Amniotic epithelial cell (primary cell): ENCODE measurements around the gene TMEM204.

Experiments
- DNase-seq: peaks from one replicate; pipeline ENCODE4 v3.0.0-alpha.2; 2010; ENCODE audit warnings: low read depth

Gene TMEM204

DNA sequence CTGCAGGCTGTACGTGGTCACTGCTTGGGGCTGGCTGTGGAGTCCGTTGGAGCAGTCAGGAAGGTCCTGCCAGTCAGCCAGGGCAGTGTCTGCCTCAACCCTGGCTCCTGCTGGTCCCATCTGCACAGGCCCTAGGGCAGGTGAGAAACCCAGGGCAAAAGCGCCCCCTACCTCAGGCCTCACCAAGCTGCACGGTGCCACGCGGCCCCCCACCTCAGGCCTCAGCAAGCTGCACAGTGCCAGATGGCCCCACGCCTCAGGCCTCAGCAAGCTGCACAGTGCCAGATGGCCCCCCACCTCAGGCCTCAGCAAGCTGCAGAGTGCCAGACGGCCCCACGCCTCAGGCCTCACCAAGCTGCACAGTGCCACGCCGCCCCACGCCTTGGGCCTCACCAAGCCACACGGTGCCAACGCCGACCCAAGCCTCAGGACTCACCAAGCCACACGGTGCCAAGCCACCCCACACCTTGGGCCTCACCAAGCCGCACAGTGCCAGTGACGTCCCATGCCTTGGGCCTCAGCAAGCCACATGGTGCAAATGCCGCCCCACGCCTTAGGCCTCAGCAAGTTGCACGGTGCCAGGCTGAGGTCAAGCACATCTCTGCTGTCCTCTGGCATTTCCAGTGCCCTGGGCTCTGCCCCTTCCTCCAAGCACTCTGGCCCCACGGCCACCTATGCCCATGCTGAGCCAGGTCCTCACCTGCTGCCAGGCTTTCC lies 5.5 kb downstream of the TMEM204 start:
- no peak for DNase-seq

DNA sequence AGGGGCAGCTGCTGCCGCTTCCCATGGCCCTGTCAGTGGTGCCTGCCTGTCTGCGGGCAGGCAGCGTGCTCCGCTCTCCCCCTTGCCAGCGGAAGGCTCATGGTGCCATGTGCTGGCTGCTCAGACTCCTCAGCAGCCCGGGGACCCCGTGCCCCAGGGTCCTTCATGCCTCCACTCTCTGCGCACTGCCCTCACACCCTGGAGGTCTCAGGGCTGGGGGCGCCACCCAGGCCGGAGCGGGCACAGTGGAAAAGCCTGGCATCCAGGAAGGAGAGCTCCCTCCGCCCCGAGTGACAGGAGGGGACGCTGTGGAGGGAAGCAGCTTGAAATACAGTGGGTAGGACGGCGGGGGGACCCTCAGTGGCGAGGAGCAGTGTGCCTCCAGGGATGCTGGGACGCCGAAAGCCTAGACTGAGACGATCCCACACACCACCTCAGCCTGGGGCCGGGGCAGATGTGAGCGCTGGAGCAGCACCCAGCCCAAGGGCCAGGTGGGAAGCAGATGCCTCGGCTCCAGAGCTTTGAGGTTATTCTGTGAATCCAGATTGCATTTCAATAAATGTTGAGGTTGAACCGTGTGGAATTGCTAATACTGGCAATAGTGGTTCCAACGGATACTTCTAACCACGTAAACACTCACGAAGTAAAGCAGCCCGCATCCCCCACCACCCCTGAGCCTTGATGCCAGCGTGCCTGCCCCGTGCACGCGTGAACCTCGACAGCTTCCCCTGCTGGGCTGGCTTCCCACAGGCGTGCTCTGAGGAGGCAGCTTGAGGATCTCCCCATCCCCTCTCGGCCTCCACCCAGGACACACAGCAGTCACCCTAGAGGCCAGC lies 6.5 kb downstream of the TMEM204 start:
- DNase-seq = no peak

DNA sequence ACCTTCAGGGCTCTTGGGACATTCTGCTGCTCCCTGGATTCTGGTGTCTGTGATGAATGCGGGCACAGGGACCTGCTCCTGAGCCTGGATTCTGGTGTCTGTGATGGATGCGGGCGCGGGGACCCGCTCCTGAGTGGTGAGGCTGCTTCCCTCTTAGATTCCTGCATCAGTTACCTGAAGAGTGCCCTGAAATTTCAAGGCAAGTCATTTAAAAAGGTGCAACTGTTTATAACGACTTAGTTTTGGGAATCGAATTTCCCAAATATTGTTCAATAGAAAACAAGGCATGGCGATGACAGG lies 7.0 kb downstream of the TMEM204 start:
- DNase-seq = no peak

DNA sequence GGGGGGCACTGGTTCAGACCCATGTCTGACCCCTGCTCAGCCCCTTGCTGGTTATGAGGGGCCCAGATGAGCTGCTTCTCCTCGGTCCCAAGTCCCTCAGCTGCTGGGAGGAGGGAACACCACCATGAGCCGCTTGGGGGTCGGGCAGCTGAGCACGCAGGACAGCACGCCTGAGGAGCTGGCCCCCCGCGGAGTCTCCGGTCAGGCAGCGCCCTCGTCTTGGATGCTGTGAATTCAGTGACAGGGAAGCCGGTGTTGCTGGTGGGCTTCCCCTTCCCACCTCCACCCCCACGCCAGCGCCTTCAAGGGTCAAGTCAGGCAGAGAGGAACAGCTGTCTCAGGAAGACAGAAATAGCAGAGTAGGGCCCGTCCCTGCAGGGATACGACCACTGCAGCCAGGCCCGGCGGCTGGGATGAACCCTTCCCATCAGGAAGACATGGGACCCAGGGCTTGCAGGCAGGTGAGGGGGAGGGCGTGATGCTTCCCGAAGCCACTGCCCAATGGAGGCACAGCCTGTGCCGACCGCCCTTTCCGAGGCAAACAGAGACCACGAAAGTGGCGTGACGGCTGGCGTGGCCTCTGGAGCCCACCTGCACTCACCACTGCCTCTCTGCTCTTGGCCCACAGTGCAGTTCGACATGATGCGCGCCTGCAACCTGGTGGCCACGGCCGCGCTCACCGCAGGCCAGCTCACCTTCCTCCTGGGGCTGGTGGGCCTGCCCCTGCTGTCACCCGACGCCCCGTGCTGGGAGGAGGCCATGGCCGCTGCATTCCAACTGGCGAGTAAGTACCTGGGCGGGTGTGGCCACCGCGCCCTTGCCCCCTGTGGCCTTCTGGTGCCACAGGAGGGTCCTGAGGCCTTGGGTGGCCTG lies 8.1 kb downstream of the TMEM204 start:
- DNase-seq = no peak

DNA sequence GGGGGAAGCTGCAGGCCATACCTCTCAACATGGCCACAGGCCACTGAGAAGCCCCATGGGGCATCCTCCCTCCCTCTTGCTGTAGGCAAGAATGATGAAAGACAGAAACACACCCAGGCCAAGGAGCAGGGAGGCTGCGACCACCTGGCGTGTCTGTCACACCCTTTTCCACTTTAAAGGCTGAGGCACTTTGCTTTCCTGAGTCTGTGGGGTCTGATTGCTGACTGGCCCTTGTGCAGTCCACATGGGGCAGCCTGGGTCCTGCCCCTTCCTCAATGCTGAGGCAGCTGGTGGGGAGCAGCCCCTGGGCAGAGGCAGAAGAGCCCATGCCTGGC lies 8.7 kb downstream of the TMEM204 start:
- DNase-seq = no peak

DNA sequence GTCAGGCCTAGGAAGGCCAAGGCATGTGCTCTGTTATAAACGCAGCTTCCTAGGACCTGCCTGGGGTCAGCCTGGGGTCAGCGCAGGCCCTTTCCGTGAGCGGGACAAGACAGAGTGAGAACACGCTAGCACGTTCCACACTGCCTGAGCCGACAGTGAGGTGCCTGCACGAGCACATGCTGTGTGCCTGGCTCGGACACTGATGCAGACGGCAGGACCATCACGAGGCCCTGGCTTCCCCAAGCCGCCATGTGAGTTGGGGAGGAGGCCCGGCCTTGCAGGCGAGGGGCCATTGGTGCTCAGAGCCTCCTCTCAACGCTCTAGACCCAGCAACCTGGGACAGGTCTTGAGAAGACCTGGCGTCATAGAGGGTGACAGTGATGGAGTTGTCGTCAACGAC lies 9.1 kb downstream of the TMEM204 start:
- DNase-seq = no peak

DNA sequence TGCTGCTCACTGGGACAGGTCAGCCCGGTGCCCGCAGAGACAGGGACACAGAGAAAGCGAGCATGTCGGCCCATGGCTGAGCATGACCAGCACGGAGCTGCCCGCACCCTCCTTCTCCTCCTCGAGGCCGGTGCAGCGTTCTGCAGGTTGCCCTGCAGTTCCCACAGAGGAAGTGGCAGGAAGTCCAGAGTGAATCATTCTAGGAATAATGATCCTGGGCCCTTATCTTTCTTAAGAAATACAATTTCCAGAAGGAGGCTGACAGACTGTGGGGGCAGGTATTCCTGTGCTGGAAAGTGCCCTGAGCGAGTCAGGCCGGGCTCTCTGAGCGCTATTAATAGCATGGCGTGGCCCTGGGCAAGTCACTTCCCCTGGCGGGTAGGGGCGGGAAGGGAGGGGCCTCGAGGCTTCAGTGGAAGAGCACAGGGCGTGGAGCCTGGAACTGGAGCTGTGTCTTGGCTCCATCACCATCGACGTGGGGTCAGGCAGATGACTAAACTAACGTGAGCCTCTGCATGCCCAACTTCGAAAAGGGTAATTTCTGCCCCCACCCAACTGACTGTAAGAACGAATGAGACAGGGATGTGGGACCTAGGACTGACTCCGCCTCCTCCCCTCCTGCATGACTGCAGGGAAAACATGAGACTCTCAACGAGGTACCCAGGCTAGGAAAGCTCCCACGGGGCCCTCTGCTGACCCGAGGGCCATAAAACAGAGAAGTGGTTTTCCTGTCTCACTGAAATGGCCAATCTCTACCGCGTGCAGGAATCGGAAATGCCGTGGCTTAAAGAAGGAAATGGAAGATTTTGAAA lies 9.8 kb downstream of the TMEM204 start:
- peak; percentile 95 for DNase-seq

DNA sequence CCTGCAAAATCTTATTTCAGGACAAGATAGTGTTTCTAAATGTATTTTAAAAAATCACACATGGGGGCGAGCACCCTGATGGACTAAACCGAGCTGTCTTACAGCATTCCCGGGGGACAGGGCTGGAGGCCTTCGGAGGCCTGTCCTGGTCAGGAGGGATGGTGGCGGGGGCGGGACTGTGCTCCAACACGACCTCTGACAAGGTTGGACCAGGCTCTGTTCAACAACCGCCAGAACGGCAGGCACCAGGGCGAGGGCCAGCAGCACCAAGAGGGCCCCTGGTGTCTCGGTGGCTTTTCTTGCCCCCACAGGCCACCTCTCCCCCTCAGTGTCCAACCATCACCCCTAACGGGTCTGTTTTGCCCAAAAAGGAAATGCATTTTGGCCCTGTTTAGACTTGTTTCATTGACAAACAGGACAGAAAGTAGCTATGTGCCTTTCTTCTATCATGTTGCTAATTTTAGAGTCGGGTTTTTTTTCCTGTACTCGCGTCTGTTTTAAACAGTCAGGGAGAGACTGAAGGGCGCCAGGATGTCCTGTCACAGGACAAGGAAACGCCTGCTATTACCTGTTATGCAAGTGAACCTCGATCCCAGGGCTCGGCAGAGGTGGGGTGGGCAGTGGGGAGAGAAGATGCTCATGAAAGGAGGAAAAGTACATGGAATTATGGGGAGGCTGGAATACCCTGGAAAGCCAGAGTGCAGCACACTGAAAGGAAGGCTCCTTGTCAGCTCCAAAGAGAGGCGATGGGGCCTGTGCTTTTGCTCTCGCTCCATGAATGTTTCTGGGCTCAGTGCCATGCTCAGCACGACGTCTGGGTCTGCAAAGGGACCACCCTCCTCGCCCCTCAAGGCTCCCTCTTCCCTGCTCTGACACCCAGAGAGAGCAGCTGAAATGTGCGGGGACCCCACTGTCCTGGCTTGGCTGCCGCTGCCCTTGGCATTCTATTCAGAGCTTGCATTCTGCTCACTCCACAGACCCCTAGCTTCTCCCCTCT lies 11.9 kb downstream of the TMEM204 start:
- no peak for DNase-seq

DNA sequence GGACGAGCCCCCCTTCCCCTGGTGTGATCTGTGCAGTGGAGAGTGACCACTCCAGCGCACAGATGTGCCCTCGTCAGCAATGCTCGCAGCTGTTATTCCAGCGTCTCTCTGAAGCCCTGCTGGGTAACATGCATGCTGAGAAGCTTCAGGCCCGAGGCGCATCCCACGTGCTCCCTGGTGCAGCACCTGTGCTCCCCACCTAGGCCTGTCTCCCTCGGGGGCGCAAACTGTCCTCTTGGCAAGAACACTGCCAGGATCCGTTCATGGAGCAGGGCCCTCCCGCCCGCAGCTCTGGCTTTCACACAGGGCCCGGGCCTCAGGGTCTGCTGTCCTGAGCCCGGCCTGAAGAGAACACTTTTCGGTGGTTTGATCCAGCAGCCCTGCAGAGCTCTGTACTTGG lies 13.0 kb downstream of the TMEM204 start:
- no peak for DNase-seq

DNA sequence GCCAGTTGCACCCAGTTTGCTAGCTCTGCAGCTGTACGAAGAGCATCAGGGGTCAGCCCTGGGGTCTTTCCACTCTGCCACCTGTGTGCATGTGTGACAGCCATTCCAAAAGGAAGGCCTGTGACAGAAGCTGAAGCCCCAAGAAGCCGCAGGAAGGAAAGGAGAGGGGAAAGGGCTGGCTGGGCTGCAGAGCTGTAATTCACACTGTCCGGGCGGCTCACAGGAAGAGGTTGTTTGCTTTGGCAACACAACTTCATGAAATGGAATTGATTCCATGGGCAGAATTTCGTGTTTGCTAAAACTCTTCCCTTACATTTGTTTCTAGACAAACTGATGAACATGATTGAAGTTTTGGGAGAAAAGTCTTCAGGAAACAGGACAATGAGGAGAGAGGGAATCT lies 14.8 kb downstream of the TMEM204 start:
- DNase-seq = no peak

DNA sequence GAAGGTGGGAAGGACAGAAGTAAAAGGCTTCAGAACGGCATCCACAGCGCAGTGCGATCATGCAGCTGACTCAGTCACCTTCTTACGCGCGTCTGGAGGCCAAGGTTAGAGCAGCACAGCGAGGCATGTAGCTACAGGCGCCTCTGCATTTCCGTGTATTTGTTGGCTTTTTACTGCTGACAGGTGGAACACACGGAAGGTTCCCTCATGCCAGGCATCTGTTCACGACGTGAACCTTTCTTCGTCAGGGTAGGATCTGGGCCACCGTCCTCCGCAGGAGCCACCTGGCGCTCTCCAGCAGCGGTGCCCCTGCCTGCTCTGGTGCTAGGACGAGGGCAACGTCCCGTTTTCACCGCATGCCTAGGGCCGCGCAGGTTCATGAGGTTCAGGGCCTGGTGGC lies 15.3 kb downstream of the TMEM204 start:
- no peak for DNase-seq

DNA sequence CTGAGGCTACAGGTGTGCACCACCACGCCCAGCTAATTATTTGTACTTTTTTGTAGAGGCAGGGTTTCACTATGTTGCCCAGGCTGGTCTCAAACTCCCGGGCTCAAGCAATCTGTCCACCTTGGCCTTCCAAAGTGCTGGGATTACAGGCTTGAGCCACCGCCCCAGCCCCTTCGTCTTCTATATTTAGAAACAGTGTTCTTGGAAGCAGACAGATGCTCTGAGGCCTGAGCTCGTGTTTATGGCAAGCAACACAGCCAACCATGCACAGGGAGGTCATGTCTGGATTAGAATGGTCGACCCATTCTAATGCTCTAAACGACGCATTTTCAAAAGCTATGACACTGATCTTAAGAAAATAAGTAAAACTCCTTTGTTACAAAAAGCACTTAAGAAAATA lies 16.6 kb downstream of the TMEM204 start:
- no peak for DNase-seq

DNA sequence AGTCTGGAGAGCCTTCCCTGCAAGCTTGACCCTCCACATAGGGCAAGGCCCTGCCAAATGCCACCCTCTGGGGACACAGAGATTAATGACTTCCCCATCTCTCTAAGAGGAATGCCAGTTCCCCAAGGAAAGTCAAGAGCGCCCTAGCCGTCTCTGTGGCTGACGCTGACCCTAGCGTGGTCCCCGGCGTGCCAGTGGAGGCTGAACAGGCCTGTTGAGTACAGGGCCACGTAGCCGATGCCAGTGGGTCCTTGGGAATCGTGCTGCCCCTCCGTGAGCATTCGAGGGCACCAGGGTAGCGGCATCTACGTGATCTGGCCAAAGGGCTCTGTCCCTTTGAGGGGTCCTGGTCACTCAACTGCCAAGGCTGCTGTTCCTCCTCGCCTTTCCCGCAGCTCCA lies 17.2 kb downstream of the TMEM204 start:
- no peak for DNase-seq

DNA sequence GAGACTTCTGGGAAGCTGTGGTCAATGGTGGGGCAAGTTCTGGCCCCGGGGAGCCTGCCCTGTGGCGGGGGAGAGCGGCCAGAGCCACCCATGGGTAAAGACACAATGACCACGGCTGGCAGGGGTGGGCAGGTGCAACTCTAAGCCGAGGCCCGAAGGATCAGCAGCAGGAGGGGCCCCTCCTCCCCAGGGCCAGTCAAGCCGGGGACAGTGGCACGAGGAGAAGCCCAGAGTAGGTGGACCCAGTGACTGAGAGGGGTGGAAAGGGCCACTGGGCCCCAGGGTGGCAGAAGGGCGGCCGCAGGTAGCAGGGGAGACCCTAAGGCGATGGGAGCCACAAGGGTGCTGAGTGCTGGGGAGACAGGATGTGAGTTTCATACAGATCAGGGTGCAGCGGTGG lies 17.7 kb downstream of the TMEM204 start:
- no peak for DNase-seq

DNA sequence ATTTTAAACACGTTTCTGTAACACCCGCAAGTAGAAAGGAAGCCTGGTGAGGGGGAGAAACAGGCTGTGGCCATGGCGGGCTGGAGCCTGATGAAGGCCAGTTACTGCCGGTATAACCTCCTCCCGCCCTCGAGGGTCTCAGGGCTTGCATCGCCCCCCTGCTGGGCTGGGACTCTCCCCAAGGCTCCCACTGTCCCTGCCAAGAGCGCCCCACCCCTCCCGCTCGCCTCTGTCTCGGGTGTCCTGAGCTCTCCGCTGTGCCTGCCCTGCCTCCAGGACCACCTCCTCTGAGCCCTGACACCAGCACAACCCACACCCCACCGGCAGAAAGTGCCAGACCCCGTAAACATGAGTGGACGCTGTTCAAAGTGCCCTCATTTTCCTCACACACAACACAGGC lies 18.7 kb downstream of the TMEM204 start:
- DNase-seq = no peak

DNA sequence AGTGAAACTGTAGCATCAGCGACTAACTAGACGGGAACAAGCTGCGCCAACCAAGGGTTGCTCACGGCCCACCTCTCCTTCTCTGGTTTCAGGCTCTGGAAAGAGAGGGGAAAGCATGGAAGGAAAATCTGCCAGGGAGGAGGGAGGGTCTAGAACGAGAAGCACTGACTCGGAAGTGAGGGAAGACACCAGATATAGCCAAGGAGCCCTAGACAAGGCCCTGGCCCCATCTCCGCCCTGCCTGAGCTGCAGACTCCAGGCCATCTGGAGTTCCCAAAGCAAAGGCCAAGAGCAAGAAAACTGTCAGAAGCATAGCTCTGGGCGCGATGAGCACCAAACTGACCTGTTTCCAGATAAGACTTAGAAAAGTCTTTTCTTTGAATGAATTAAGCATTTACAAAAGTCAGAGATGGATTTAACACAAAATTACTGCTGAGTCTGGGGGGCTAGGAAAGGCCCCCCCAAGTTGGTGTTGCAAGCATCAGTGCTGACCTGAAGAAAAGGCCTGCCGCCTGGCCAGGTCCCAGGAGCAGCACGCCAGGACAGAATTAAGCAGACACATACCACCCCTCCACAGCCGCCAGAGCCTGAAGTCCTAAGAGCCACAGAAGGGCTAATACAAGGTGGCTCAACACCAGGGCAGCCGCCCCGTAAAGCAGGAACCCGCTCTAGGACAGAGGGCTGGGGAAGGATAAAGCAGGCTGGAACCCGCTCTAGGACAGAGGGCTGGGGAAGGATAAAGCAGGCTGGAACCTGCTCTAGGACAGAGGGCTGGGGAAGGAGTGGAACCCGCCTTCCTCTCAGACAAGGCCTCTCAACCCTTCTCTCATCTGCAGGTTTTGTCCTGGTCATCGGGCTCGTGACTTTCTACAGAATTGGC lies 20.7 kb downstream of the TMEM204 start:
- DNase-seq = no peak

DNA sequence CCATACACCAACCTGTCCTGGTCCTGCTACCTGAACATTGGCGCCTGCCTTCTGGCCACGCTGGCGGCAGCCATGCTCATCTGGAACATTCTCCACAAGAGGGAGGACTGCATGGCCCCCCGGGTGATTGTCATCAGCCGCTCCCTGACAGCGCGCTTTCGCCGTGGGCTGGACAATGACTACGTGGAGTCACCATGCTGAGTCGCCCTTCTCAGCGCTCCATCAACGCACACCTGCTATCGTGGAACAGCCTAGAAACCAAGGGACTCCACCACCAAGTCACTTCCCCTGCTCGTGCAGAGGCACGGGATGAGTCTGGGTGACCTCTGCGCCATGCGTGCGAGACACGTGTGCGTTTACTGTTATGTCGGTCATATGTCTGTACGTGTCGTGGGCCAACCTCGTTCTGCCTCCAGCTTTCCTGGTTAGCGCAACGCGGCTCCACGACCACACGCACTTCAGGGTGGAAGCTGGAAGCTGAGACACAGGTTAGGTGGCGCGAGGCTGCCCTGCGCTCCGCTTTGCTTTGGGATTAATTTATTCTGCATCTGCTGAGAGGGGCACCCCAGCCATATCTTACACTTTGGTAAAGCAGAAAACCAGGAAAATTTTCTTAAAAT lies 21.5 kb downstream of the TMEM204 start:
- no peak for DNase-seq

DNA sequence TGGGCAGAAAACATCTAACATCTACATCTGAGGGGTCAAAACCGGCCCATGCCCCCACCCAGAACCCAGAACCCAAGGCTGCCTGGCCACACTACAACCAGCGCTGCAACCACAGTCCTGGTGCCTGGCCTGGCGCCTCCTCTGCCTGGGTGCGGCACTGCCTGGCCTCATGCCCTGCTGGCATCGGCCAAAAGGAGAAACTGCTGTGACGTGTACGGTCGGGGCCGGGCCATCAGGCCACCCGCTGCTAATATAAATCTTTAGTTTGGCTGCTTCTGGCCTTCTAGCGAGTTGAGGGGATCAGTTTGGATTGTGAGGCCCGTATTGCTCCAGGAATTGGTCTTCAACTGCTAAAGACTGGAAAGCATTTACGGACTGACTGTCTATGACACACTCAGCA lies 22.8 kb downstream of the TMEM204 start:
- no peak for DNase-seq

DNA sequence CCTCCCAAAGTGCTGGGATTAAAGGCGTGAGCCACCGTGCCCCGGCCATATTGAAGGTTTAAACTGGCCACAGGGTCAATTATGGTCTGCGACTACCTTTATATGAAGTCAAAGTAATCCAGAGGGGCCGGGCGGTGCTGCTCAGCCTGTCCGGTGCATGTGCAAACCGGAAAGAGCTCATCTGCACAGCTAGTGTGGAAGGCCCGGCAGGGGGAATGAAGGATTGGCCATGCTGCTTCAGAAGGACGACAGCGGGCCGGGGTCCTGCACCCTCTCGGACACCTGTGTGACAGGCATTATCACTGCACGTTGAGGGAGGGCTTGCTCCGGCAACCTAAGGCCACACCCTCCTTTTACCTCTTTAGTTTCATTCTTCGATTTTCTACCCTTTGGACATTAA lies 23.6 kb downstream of the TMEM204 start:
- DNase-seq = no peak
